ENCODE data around the gene FRAS1. TPM values are rescaled to one million over a fixed set of nuclear protein-coding genes. Genes with fewer than 3 reads are reported as not detected.

The FRAS1 gene
- total and polyA plus RNA-seq, 12 donors, result 0.20 to 2.3 (median 0.84) TPM

DNA sequence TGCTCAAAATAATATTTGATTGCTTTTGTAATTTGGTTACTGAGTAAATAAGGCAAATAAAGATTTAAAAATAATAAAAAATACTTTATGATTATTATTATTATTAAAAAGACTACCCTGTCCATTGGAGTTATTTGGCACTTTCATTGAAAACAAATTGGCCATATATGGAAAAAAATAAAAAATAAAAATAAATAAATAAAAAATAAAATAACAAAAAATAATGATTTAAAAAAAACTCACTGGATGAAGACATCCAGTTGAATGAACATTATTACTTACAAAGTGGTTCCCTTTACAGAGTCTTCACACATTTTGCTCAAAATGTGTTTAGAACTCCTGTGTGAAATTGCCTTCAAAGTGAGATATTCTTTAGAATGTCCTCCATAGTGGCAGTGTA lies 353.1 kb downstream of the FRAS1 start:
- no peak overlapping the region for H3K4me3 ChIP-seq
- intact Hi-C loops (cut with DNase I), result no loop called here
- no peaks in the 10 kb centered on the region for H3K4me1 ChIP-seq (replicated peaks in 1 of 2)
- TF ChIP-seq POLR2A (IDR thresholded peaks at IDR 0.05), result no peak
- TF ChIP-seq, protein P1, sequence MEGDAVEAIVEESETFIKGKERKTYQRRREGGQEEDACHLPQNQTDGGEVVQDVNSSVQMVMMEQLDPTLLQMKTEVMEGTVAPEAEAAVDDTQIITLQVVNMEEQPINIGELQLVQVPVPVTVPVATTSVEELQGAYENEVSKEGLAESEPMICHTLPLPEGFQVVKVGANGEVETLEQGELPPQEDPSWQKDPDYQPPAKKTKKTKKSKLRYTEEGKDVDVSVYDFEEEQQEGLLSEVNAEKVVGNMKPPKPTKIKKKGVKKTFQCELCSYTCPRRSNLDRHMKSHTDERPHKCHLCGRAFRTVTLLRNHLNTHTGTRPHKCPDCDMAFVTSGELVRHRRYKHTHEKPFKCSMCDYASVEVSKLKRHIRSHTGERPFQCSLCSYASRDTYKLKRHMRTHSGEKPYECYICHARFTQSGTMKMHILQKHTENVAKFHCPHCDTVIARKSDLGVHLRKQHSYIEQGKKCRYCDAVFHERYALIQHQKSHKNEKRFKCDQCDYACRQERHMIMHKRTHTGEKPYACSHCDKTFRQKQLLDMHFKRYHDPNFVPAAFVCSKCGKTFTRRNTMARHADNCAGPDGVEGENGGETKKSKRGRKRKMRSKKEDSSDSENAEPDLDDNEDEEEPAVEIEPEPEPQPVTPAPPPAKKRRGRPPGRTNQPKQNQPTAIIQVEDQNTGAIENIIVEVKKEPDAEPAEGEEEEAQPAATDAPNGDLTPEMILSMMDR (IDR thresholded peaks at IDR 0.05), result no peak
- no peaks in the 10 kb centered on the region for H3K9me3 ChIP-seq (replicated peaks in 1 of 3)
- H3K27ac ChIP-seq, result no peak overlapping the region
- no peaks in the 10 kb centered on the region for H3K36me3 ChIP-seq (replicated peaks in 1 of 2)
- no peak for DNase-seq
- no peaks in the 10 kb centered on the region for H3K27me3 ChIP-seq

DNA sequence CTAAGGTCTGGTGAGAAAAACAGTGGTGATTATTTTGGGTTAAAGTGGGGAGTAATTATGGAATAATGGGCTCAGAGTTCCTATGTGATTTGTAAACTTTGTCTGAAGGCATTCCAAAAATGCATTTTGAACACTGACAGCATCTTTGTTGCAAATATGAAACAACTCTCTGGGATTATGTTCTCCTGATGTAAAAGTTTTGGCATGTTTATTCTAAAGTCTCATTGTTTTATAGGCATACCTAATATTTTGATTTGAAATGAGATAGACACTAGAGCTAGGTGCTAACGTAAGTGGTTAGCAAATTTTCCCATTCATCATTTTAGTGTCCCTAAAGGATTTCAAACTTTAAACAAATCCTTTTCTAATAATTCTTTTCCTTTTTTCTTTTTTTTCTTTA lies 353.6 kb downstream of the FRAS1 start:
- Histone ChIP-seq H3K27ac (no peak overlapping the region), H3K27me3 (no peaks in the 10 kb centered on the region), H3K4me1 (replicated peaks in 1 of 2) (no peaks in the 10 kb centered on the region), H3K36me3 (replicated peaks in 1 of 2) (no peaks in the 10 kb centered on the region), H3K9me3 (replicated peaks in 1 of 3) (no peaks in the 10 kb centered on the region), H3K4me3 (no peak overlapping the region)
- DNase-seq, result no peak
- TF ChIP-seq, protein P1 (IDR thresholded peaks at IDR 0.05), result no peak
- no peak for TF ChIP-seq POLR2A (IDR thresholded peaks at IDR 0.05)
- intact Hi-C loops (cut with DNase I), result no loop called here
- 79 to 85% (median 83%) methylated on average over 1 of the region's 1 CpG for WGBS, 4 donors

DNA sequence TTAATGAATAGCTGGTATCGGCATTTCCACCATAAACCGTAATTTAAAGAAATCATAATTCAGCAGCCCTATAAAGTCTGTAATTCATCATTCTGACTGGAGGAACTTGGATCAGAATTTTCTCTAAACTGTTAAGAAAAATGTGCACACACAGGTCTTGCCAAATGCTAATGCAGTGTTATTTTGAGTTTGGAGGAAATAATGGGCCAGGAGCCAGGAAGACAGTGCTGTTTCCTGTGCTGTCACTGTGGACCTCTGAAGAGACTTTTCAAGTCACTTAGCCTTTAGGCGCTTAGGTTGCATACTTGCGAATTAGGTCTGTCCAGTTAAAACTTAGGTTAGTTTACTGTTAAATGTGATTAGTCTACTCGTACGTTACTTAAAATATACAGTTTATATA lies 357.0 kb downstream of the FRAS1 start:
- H3K27me3 ChIP-seq, result no peaks in the 10 kb centered on the region
- 64 to 71% (median 68%) methylated on average over 6 of the region's 6 CpGs for WGBS, 4 donors
- no peak overlapping the region for H3K4me3 ChIP-seq
- intact Hi-C loops (cut with DNase I), result no loop called here
- H3K27ac ChIP-seq, result no peak overlapping the region
- TF ChIP-seq POLR2A (IDR thresholded peaks at IDR 0.05), result no peak
- TF ChIP-seq, protein P1 (IDR thresholded peaks at IDR 0.05), result no peak
- no peaks in the 10 kb centered on the region for H3K4me1 ChIP-seq (replicated peaks in 1 of 2)
- H3K9me3 ChIP-seq (replicated peaks in 1 of 3), result no peaks in the 10 kb centered on the region
- DNase-seq, result peak in 1 of 7 donors; percentile 17
- no peaks in the 10 kb centered on the region for H3K36me3 ChIP-seq (replicated peaks in 1 of 2)

DNA sequence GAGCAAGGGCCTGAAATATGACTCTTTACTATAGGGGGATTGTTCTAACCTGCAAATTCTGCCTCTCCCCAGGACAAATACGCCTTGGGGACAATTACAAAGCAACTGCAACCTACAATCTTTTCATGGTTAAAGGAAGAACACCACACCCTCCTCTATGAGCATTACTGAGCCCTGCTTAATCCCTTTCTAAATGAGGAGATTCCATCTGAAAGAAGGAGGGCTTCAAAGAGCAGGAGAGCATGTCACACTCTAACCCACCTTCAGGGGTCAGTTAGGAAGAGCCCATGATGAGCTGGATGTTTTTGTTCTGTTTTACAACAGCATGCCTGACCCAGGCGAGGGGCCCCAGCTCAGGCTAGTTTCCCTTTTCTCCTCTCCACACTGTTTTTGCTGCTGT lies 360.5 kb downstream of the FRAS1 start:
- no peaks in the 10 kb centered on the region for H3K36me3 ChIP-seq (replicated peaks in 1 of 2)
- intact Hi-C loops (cut with DNase I), result no loop called here
- no peak overlapping the region for H3K27ac ChIP-seq
- H3K27me3 ChIP-seq, result no peaks in the 10 kb centered on the region
- no peaks in the 10 kb centered on the region for H3K4me1 ChIP-seq (replicated peaks in 1 of 2)
- WGBS, 4 donors, result 69 to 79% (median 72%) methylated on average over 2 of the region's 2 CpGs
- H3K9me3 ChIP-seq (replicated peaks in 1 of 3), result no peaks in the 10 kb centered on the region
- TF ChIP-seq POLR2A (IDR thresholded peaks at IDR 0.05), result no peak
- TF ChIP-seq, protein P1 (IDR thresholded peaks at IDR 0.05), result no peak
- no peak for DNase-seq
- H3K4me3 ChIP-seq, result no peak overlapping the region
